ENCODE results near the gene TP53AIP1.

TP53AIP1 gene

GRCh38 chr11:128904303-128904655 lies 38.4 kb downstream of the TP53AIP1 start:
- DNase-seq: no peak

DNA sequence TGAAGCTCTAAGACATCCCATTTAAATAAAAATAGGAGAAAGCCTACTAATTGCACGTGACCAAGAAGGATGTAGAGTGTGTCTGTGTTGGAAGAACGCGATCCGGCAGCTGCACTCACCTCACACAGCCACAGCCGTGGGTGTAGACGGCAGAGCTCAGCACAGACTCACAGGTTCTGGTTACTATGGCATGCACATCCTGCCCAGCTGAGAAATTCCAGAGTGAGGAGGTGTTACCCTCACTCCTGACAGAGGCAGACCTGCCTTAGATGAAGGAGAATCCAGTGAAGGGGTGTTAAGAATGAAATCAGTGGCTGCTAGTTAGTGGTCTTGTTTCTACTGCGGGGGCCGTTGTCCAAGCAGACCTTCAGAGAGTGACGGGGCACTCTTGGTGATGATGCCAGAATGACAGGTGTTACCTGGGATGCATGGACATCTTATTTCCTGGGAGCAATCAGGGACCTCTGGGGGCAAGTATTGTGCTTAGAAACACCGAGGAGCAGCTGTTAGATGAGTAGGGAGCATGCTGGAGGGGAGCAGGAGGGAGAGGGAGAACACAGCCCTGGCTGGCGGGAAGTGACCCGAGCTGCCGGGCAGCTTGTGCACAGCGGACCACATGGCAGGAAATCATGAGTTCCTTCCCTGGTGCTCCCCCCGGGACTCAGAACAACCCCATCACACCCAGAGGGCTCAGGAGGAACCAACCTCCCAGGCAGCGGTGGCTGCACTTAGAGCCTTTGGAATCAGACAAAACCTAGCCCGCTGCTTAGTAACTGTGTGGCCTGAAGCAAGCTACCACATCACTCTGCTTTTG lies 39.2 kb downstream of the TP53AIP1 start:
- no peak for DNase-seq

DNA sequence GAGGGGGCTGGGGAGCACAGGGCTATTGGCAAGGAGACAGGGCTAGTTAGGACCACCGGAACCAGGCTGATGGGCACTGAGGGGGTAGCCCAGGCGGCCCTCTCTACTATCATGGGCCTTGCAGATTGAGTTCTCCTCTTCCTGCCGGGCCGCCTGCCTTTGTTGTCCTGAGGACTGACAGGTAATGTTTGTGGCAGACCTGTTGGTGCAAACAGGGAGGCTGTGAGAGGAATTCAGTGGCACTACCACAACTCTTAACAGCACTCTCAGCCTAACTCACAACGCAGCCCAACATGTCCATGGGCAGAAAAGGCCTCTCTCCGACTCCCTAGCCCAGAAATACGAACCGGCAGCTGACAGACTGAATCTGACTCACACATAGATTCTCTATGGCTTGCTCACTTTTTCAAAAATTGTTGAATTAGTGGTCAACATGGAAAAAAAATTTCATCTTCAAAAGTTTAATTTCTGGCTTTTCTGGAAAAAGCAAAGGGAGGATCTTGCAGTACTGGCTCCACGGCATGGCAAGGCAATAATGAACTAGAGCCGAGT lies 40.1 kb downstream of the TP53AIP1 start:
- DNase-seq: no peak

DNA sequence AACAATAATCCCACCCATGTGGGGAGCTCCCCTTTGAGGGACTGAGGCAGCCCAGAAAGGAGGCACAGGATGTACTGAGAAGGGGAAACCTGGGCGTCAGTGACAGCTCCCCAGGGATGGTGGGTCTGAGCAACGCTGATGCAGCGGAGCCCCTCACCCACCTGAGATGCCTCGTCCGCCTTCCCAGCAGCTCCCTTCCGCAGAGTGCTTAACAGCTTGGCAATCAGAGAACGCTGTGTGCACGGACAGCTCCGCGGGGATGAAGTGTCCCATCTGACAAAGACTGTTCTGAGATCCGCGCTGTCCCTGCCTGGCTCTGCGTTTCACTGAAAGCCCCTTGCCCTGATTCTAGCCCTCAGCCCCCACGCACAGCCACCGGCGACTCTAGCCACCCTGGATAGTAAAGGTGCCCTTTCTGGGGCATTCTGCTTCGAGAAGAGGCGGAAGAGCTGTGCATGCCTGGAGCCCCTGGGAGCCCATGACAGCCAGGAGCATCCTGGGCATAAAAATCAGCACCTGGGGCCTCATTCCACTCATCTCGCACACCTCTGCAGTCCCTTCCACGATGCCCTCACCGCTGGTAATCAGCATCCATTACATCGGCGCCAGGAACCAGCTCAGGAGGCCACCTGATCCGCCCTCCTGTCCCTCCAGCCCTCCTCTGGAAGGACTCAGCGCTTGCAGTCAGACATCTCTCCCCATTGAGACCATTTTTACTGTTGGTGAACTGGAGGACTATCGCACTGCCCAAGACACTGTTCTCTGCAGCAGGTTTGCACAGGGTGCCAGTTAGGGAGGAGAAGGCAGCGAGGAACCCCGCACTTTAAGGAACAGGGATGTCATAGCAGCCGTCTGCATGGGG lies 40.8 kb downstream of the TP53AIP1 start:
- DNase-seq: no peak

- no peak for DNase-seq
These were observed 42.2 kb downstream of the TP53AIP1 start for GRCh38 chr11:128900468-128900867.

GRCh38 chr11:128898580-128899344 lies 43.9 kb downstream of the TP53AIP1 start:
- DNase-seq: no peak

GRCh38 chr11:128897826-128898225 lies 44.8 kb downstream of the TP53AIP1 start:
- DNase-seq: no peak

DNA sequence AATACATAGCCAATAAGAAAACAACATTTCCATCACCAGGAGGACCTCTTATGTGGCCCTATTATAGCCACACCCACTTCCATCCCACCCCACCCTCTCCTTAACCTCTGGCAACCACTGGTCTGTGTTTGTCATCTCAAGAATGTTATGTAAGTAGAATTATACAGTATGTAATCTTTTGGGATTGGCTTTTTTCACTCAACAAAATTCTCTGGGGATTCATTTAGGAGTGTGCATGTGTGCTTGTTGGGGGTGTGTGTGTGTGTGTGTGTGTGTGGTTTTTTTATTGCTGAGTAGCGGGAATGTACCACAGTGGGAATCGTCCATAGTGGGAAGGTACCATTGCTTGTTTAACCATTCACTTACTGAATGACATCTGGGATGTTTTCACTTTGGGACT lies 46.3 kb downstream of the TP53AIP1 start:
- no peak for DNase-seq

DNA sequence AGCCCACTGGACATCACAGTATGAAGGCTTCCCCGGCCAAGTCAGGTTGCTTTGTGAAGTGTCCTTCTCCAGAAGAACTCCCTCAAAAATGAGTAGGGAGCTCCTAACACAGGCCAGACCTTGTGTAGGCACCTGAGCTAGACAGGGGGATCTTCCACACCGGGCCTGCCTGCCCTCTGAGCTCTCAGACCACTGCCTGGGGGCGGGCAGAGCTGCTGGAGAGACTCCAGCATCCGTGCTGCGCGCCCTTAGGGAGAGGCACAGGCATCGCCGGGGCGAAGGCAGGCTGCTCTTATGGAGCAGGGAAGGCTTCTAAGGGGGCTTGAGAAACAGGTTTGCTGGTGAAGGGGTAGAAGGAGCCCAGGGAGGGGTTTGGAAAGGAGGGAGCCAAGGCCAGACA lies 47.1 kb downstream of the TP53AIP1 start:
- no peak for DNase-seq

DNA sequence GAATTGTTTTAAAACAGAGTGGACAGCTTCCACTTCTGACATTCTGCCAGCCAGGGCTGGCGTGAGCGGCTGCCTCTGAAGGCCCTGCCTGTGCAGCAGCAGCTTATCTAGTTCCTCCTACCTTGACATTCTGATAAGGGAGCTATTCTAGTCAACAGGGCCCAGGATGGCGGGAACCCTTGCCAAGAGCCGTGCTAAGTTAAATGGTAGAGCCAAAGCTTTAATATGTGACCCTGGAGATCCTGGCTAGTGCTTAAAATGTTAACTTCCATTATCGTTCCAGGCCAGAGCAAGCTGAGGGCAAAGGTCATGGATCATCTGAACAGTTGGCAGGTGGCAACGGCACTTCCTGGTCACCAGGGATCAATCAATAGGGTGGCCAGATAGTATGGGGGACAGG lies 48.0 kb downstream of the TP53AIP1 start:
- no peak for DNase-seq

DNA sequence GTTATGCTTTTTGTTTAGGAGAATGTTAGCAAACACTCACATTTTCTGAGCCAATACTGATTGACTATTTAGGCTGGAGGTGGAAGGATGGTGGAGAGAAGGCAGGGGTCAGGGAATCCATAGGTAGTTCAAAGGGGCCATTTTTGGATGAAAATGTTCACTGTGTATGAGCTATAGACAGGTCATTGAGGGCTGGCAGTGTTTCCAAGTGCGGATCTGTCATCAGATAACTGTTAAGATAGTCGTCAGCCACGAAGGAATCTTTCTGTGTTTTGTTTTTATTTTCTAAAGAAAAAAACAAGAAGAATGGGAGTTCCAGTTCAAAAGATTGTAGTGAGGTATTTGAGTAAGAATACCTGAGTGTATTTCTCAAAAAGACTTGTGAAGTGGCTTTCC lies 48.4 kb downstream of the TP53AIP1 start:
- no peak for DNase-seq

GRCh38 chr11:128893578-128894285 lies 48.9 kb downstream of the TP53AIP1 start:
- DNase-seq: no peak

- no peak for DNase-seq
These were observed 49.7 kb downstream of the TP53AIP1 start for GRCh38 chr11:128892866-128893565.

DNA sequence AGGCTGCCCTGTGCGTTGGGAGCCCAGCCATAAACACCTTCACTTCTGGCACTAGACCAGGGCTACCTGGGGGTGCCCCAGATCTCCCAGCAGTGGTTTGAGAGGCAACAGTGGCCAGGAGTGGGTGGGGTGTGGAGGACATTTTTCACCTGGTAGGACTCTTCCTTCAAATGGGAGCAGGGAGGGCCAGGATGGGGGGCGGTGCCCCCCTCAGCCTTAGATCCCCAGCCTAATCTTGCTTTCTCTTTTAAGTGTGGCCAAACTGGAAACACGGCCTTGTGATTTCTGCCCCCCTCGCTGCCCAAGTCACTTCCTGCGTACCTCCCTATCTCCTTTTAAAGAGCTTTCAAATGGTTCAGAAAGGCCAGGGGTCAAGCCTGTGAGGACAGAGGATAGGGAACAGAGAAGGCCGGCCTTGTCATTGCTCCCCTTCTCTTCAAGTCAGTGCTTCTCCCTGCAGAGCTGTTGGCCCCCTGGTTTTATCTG lies 50.7 kb downstream of the TP53AIP1 start:
- no peak for DNase-seq

- peak; percentile 13 for DNase-seq
These were observed 51.9 kb downstream of the TP53AIP1 start, which contains the start of gene KCNJ5 for GRCh38 chr11:128890543-128891368. Gene KCNJ5, plus strand, starts transcription at chr11:128891356. Its CDS starts 19,918 bp downstream, at chr11:128911274.

DNA sequence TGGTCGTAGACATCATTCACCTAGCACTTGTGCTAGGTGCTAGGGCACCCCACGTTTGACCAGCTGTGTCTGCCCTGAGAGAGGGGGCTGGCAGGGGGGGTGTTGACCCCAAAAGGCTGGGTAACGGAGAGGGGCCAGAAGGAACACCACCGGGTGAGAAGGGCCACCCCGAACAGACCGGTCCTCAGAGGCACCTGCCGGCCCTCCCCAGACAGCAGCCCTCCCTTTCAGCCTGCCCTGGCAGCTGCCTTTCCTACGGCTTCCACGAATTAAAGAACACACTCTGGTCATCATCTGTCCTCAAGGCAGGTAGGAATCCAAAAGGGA lies 52.5 kb downstream of the TP53AIP1 start:
- no peak for DNase-seq

DNA sequence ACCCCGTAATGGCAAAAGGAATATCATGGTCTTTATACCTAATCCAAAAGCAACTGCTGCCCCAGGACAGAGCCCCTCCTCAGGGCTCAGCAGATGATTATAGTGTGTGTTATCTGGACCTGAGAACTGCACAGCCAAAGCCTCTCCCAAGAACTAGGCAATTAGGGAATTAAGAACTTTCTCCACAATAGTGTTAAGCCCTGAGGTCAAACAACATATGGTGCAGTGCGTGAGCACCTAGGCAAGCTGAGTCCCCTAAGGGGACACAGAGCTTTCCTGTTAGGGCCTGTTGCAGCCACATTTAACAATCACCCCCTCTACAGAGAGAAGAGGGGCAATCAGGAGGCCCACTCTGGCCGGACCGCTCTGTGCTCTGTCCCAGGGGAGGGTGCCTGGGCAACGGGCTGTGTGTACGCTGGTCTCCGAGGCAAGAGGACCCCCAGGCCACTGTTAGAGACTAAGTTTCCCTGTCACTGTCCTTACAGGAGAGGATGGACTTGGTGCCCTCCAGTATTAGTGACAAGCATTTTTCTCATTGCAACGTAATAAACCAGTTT lies 52.9 kb downstream of the TP53AIP1 start:
- DNase-seq: no peak

GRCh38 chr11:128888034-128888985 lies 54.4 kb downstream of the TP53AIP1 start:
- DNase-seq: no peak
